Activated CD4-positive, alpha-beta T cell treated with anti-CD3 and anti-CD28 coated beads for 4 hours (primary cell): ENCODE data around the gene SERPINB6.
"Not testable (repeated sequence)": the region's sequence is repeated elsewhere in the genome, so short reads cannot be mapped to it uniquely, and the experiment has no call there.

Source experiments
- DNase-seq, 2 donors: peaks; one replicate each; pipeline ENCODE4 v3.0.0-alpha.2; 2020

Gene SERPINB6

GRCh38 chr6:2953098-2953497 is 18.3 kb downstream of the SERPINB6 start:
- no peak for DNase-seq

- DNase-seq = peak; percentile 48 to 59
These were observed 18.7 kb downstream of the SERPINB6 start for GRCh38 chr6:2952557-2953095.

- DNase-seq = no peak
These were observed 19.6 kb downstream of the SERPINB6 start for GRCh38 chr6:2951728-2952127.

GRCh38 chr6:2950713-2951112 is 20.7 kb downstream of the SERPINB6 start:
- no peak for DNase-seq

- DNase-seq = no peak
These were observed 21.8 kb downstream of the SERPINB6 start for GRCh38 chr6:2949536-2950083.

GRCh38 chr6:2949121-2949520 is 22.2 kb downstream of the SERPINB6 start:
- DNase-seq = no peak

- DNase-seq = no peak
These were observed 22.9 kb downstream of the SERPINB6 start for GRCh38 chr6:2948228-2949025.

- DNase-seq = no peak
These were observed 23.9 kb downstream of the SERPINB6 start for GRCh38 chr6:2947445-2947844.

- no peak for DNase-seq
These were observed 26.3 kb downstream of the SERPINB6 start for GRCh38 chr6:2945153-2945452.

- no peak for DNase-seq
These were observed 26.8 kb downstream of the SERPINB6 start for GRCh38 chr6:2944405-2945152.

GRCh38 chr6:2943564-2943955 is 27.8 kb downstream of the SERPINB6 start:
- DNase-seq = no peak

- no peak for DNase-seq
These were observed 28.3 kb downstream of the SERPINB6 start for GRCh38 chr6:2942914-2943563.

- not testable (repeated sequence) for DNase-seq
These were observed 29.3 kb downstream of the SERPINB6 start for GRCh38 chr6:2942116-2942515.

- no peak for DNase-seq
These were observed 30.5 kb downstream of the SERPINB6 start for GRCh38 chr6:2940851-2941250.

GRCh38 chr6:2940010-2940850 is 31.1 kb downstream of the SERPINB6 start:
- DNase-seq = peak; percentile 71 to 72

GRCh38 chr6:2939315-2940009 is 31.9 kb downstream of the SERPINB6 start:
- DNase-seq = no peak

GRCh38 chr6:2938632-2939083 is 32.7 kb downstream of the SERPINB6 start:
- DNase-seq = no peak

- DNase-seq = no peak
These were observed 33.2 kb downstream of the SERPINB6 start for GRCh38 chr6:2938004-2938631.

GRCh38 chr6:2937627-2938003 is 33.8 kb downstream of the SERPINB6 start:
- DNase-seq = no peak

- DNase-seq = no peak
These were observed 35.6 kb downstream of the SERPINB6 start for GRCh38 chr6:2935566-2936291.
